BE2C (cell line): ENCODE data around the gene CPT1B.

ENCODE experiments used
- DNase-seq: peaks from one replicate; pipeline ENCODE4 v3.0.0-alpha.2; 2020
- H3K27me3 ChIP-seq: fragments of 250-450 bp; sonication (Bioruptor Pico); 2 replicates; pipeline ENCODE4 v1.5.1; 2020; ENCODE audit warnings: mild to moderate bottlenecking
- H3K36me3 ChIP-seq: fragments of 250-450 bp; sonication (Bioruptor Pico); 2 replicates; pipeline ENCODE4 v1.5.1; 2020; ENCODE audit warnings: mild to moderate bottlenecking
- H3K4me1 ChIP-seq: fragments of 250-450 bp; sonication (Bioruptor Pico); 2 replicates; pipeline ENCODE4 v1.5.1; 2020
- H3K4me3 ChIP-seq: 2 replicates; pipeline ENCODE4 v1.5.1; 2011; ENCODE audit warnings: low read depth, low read length
- H3K9me3 ChIP-seq: fragments of 250-450 bp; sonication (Bioruptor Pico); 2 replicates; pipeline ENCODE4 v1.5.1; 2020
- TF ChIP-seq, protein P1 (sequence below): IDR thresholded peaks from 2 replicates; pipeline ENCODE4 v1.5.1; 2012; ENCODE audit warnings: mild to moderate bottlenecking, low read depth, low read length

The CPT1B gene

DNA sequence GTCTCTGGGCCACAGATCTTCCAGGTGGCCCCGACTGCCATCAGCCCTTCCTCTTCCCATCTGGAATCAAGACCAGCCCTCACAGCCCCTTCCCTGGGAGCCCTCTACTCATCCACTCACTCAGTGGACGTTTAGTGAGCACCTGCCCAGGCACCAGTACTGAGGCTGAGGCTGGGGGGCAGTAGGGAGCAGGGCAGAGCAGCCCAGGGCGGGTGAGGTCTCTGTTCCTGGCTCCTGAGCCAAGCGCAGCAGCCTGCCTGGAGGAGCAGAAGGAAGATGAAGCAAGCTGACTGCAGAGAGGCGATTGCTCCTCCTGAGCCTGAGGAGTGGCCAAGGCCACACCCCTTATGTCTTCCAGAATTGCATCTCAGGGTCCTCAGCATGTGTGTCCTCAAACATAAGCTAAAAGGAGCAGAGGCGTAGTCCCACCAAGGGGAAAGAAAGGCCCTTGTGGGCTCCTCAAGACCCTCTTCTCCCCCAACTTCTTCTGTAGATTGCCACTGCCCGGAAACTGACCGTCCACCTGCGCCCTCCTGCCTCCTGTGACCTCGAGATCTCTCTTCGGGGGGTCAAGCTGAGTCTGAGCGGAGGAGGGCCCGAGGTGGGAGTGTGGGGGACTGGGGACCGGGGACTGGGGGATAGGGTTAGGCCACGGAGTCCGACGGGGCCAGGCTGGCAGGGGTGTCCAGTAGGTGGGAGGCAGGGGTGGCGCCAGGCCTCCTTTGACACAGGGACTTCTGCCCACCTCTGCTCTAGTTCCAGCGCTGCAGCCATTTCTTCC is 28.1 kb upstream of the CPT1B start:
- no peak for DNase-seq
- TF ChIP-seq, protein P1, sequence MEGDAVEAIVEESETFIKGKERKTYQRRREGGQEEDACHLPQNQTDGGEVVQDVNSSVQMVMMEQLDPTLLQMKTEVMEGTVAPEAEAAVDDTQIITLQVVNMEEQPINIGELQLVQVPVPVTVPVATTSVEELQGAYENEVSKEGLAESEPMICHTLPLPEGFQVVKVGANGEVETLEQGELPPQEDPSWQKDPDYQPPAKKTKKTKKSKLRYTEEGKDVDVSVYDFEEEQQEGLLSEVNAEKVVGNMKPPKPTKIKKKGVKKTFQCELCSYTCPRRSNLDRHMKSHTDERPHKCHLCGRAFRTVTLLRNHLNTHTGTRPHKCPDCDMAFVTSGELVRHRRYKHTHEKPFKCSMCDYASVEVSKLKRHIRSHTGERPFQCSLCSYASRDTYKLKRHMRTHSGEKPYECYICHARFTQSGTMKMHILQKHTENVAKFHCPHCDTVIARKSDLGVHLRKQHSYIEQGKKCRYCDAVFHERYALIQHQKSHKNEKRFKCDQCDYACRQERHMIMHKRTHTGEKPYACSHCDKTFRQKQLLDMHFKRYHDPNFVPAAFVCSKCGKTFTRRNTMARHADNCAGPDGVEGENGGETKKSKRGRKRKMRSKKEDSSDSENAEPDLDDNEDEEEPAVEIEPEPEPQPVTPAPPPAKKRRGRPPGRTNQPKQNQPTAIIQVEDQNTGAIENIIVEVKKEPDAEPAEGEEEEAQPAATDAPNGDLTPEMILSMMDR = no peak
- Histone ChIP-seq H3K4me3 (no peak overlapping the region), H3K9me3 (no peaks in the 10 kb centered on the region), H3K27me3 (no peaks in the 10 kb centered on the region), H3K36me3 (peaks cover 46% of the 10 kb centered on the region), H3K4me1 (peaks cover 7% of the 10 kb centered on the region)

GRCh38 chr22:50605613-50606074 is 27.4 kb upstream of the CPT1B start:
- TF ChIP-seq, protein P1 = no peak
- Histone ChIP-seq H3K4me3 (no peak overlapping the region), H3K36me3 (peaks cover 46% of the 10 kb centered on the region), H3K4me1 (peaks cover 7% of the 10 kb centered on the region), H3K27me3 (no peaks in the 10 kb centered on the region), H3K9me3 (no peaks in the 10 kb centered on the region)
- no peak for DNase-seq

- Histone ChIP-seq H3K4me3 (no peak overlapping the region), H3K27me3 (no peaks in the 10 kb centered on the region), H3K36me3 (peaks cover 46% of the 10 kb centered on the region), H3K4me1 (peaks cover 7% of the 10 kb centered on the region), H3K9me3 (no peaks in the 10 kb centered on the region)
- DNase-seq = no peak
- TF ChIP-seq, protein P1 = no peak
Observed at GRCh38 chr22:50605002-50605612, 26.9 kb upstream of the CPT1B start.

DNA sequence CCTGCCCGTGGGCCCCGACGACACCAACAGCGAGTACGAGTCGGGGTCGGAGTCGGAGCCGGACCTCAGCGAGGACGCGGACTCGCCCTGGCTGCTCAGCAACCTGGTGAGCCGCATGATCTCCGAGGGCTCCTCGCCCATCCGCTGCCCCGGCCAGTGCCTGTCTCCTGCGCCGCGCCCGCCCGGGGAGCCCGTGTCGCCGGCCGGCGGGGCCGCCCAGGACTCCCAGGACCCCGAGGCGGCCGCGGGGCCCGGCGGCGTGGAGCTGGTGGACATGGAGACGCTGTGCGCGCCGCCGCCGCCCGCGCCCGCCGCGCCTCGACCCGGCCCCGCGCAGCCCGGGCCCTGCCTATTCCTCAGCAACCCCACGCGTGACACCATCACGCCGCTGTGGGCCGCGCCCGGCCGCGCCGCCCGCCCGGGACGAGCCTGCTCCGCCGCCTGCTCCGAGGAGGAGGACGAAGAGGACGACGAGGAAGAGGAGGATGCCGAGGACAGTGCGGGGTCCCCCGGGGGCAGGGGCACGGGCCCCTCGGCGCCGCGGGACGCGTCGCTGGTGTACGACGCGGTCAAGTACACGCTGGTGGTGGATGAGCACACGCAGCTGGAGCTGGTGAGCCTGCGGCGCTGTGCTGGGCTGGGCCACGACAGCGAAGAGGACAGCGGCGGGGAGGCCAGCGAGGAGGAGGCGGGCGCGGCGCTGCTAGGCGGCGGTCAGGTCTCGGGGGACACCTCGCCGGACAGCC is 26.2 kb upstream of the CPT1B start:
- DNase-seq = no peak

GRCh38 chr22:50603511-50604255 is 25.5 kb upstream of the CPT1B start:
- Histone ChIP-seq H3K9me3 (no peaks in the 10 kb centered on the region), H3K4me1 (peaks cover 7% of the 10 kb centered on the region), H3K27me3 (no peaks in the 10 kb centered on the region), H3K4me3 (no peak overlapping the region), H3K36me3 (peaks cover 46% of the 10 kb centered on the region)
- TF ChIP-seq, protein P1 = no peak
- no peak for DNase-seq

More for the DNA sequence above, 26.2 kb upstream of the CPT1B start:
- no peaks in the 10 kb centered on the region for H3K27me3 ChIP-seq
- no peaks in the 10 kb centered on the region for H3K9me3 ChIP-seq
- H3K36me3 ChIP-seq = peaks cover 46% of the 10 kb centered on the region
- H3K4me3 ChIP-seq = no peak overlapping the region
- H3K4me1 ChIP-seq = peaks cover 7% of the 10 kb centered on the region
- TF ChIP-seq, protein P1 = no peak
